Right atrium auricular region (tissue), 2 donors: ENCODE measurements around the gene CELA2A. TPM values are rescaled to one million over a fixed set of nuclear protein-coding genes. Genes with fewer than 3 reads are reported as not detected.

Experiments
- DNase-seq: peaks from one replicate; pipeline ENCODE4 v3.0.0-alpha.2; 2019; ENCODE audit warnings: low spot score
- H3K27ac ChIP-seq, 2 donors: fragments of 200-600 bp; sonication (generic); 1 replicate in 1 of 2; 2 replicates in 1 of 2; pipeline ENCODE4 v1.5.1; 2016 to 2019
- H3K27me3 ChIP-seq, 2 donors: fragments of 200-600 bp; sonication (generic); one replicate each; pipeline versions ENCODE4 v1.5.1 to v1.6.0; 2017 to 2019
- H3K36me3 ChIP-seq: fragments of 200-600 bp; sonication (generic); one replicate; pipeline ENCODE4 v1.5.1; 2016
- H3K4me1 ChIP-seq, 2 donors: fragments of 200-600 bp; sonication (generic); one replicate each; pipeline versions ENCODE4 v1.5.1 to v1.6.0; 2017 to 2019
- H3K4me3 ChIP-seq, 2 donors: fragments of 200-600 bp; sonication (generic); 1 replicate in 1 of 2; 2 replicates in 1 of 2; pipeline ENCODE4 v1.5.1; 2017 to 2019; ENCODE audit warnings: mild to moderate bottlenecking in 1 of 2, moderate library complexity in 1 of 2
- H3K9me3 ChIP-seq, 2 donors: fragments of 200-600 bp; sonication (generic); one replicate each; pipeline ENCODE4 v1.5.1; 2019
- CTCF ChIP-seq, 2 donors: fragments of 200-600 bp; sonication (generic); IDR thresholded peaks; one replicate each; pipeline ENCODE4 v1.5.1; 2019; ENCODE audit warnings: antibody characterized with exemption in 2 of 2
- total RNA-seq, 2 donors: library from RNA; depleted of rRNA; stranded (reverse); fragments of >200 nt; gene quantifications; one replicate each; pipeline ENCODE4 v1.1.0, GENCODE V29; 2016

The CELA2A gene
- total RNA-seq, 2 donors from 2014 or later = not detected

DNA sequence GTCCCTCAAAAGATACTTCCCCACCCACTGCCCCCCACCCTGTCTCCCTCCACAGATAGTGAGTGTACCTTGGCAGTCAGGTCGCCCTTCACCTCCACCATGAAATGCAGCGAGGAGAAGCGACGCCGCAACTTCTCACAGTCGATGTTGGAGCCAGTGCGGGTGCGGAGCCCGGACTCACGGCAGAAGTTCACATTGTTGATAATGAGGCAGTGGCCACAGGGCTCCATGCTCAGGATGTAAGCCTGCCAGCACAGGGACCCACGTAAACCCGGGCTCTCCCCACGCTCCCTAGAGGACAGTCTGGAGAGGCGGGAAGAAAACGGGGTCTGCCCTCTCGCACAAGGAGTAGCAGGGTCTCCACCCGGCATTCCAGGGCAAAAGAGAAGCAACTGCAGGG lies 50.3 kb downstream of the CELA2A start:
- no peaks in the 10 kb centered on the region for H3K27me3 ChIP-seq
- TF ChIP-seq CTCF (IDR thresholded peaks at IDR 0.05) = no peak
- H3K36me3 ChIP-seq = peaks cover 11% of the 10 kb centered on the region
- peaks cover 0 to 24% of the 10 kb centered on the region in 2 donors for H3K4me1 ChIP-seq
- no peak for DNase-seq
- no peaks in the 10 kb centered on the region for H3K9me3 ChIP-seq
- no peak overlapping the region for H3K27ac ChIP-seq
- H3K4me3 ChIP-seq = no peak overlapping the region

- Histone ChIP-seq H3K4me1 (peaks cover 0 to 24% of the 10 kb centered on the region in 2 donors), H3K36me3 (peaks cover 12% of the 10 kb centered on the region), H3K4me3 (no peak overlapping the region), H3K9me3 (no peaks in the 10 kb centered on the region), H3K27ac (peak overlapping the region in 1 of 2 donors; percentile 4), H3K27me3 (no peaks in the 10 kb centered on the region)
- DNase-seq = no peak
- no peak for TF ChIP-seq CTCF (IDR thresholded peaks at IDR 0.05)
Measured at GRCh38 chr1:15507278-15507677, 50.7 kb downstream of the CELA2A start.

GRCh38 chr1:15508700-15509487 lies 52.4 kb downstream of the CELA2A start:
- Histone ChIP-seq H3K4me3 (no peak overlapping the region), H3K27ac (no peak overlapping the region), H3K9me3 (no peaks in the 10 kb centered on the region), H3K36me3 (peaks cover 12% of the 10 kb centered on the region), H3K27me3 (no peaks in the 10 kb centered on the region), H3K4me1 (peaks cover 0 to 24% of the 10 kb centered on the region in 2 donors)
- DNase-seq = no peak
- no peak for TF ChIP-seq CTCF (IDR thresholded peaks at IDR 0.05)

- Histone ChIP-seq H3K27ac (no peak overlapping the region), H3K4me3 (no peak overlapping the region), H3K27me3 (no peaks in the 10 kb centered on the region), H3K9me3 (no peaks in the 10 kb centered on the region), H3K36me3 (peaks cover 8% of the 10 kb centered on the region), H3K4me1 (peaks cover 0 to 24% of the 10 kb centered on the region in 2 donors)
- TF ChIP-seq CTCF (IDR thresholded peaks at IDR 0.05) = no peak
- no peak for DNase-seq
Measured at GRCh38 chr1:15509586-15509985, 53.1 kb downstream of the CELA2A start.

GRCh38 chr1:15510611-15511405 lies 54.3 kb downstream of the CELA2A start:
- H3K9me3 ChIP-seq = no peaks in the 10 kb centered on the region
- no peaks in the 10 kb centered on the region for H3K27me3 ChIP-seq
- H3K4me3 ChIP-seq = no peak overlapping the region
- no peak for TF ChIP-seq CTCF (IDR thresholded peaks at IDR 0.05)
- no peak for DNase-seq
- H3K36me3 ChIP-seq = peaks cover 8% of the 10 kb centered on the region
- no peak overlapping the region for H3K27ac ChIP-seq
- H3K4me1 ChIP-seq = peaks cover 0 to 24% of the 10 kb centered on the region in 2 donors
